Measurements from ENCODE around the gene RTKN2.

The RTKN2 gene

GRCh38 chr10:62155054-62155680, 113.5 kb downstream of the RTKN2 start:
- H3K4me3 ChIP-seq (ENCODE audit: low read length): no peak overlapping the region
- DNase-seq (ENCODE audit: low read depth, low spot score): no peak

GRCh38 chr10:62154231-62154630, 114.4 kb downstream of the RTKN2 start:
- DNase-seq (ENCODE audit: low read depth, low spot score): no peak

GRCh38 chr10:62153191-62153590, 115.5 kb downstream of the RTKN2 start:
- no peak for DNase-seq (ENCODE audit: low read depth, low spot score)
- no peak overlapping the region for H3K4me3 ChIP-seq (ENCODE audit: low read length)

More at GRCh38 chr10:62154231-62154630, 114.4 kb downstream of the RTKN2 start:
- no peak overlapping the region for H3K4me3 ChIP-seq (ENCODE audit: low read length)

GRCh38 chr10:62149621-62150020, 119.0 kb downstream of the RTKN2 start:
- no peak for DNase-seq (ENCODE audit: low read depth, low spot score)
- H3K4me3 ChIP-seq (ENCODE audit: low read length): no peak overlapping the region

GRCh38 chr10:62148155-62148554, 120.5 kb downstream of the RTKN2 start:
- DNase-seq (ENCODE audit: low read depth, low spot score): no peak
- H3K4me3 ChIP-seq (ENCODE audit: low read length): no peak overlapping the region

GRCh38 chr10:62147425-62147824, 121.2 kb downstream of the RTKN2 start:
- H3K4me3 ChIP-seq (ENCODE audit: low read length): no peak overlapping the region
- no peak for DNase-seq (ENCODE audit: low read depth, low spot score)

- no peak for DNase-seq (ENCODE audit: low read depth, low spot score)
- H3K4me3 ChIP-seq (ENCODE audit: low read length): no peak overlapping the region
These were observed 131.7 kb downstream of the RTKN2 start for GRCh38 chr10:62136931-62137330.

- DNase-seq (ENCODE audit: low read depth, low spot score): peak; percentile 12
- H3K4me3 ChIP-seq (ENCODE audit: low read length): no peak overlapping the region
These were observed 135.0 kb downstream of the RTKN2 start for GRCh38 chr10:62133618-62134017.

Measured in Jurkat, Clone E6-1 (cell line).